Fibroblast of pulmonary artery (primary cell): ENCODE results near the gene CDH5.

ENCODE experiments used
- DNase-seq: peaks from one replicate; pipeline ENCODE4 v3.0.0-alpha.2; 2010; ENCODE audit warnings: low read depth
- H3K4me3 ChIP-seq: replicated peaks from 2 replicates; pipeline ENCODE4 v1.5.1; 2011; ENCODE audit warnings: low read depth, mild to moderate bottlenecking, control low read depth, low read length, moderate library complexity
- TF ChIP-seq, protein P1 (sequence below): IDR thresholded peaks from 2 replicates; pipeline ENCODE4 v1.5.1; 2011; ENCODE audit warnings: mild to moderate bottlenecking, control low read depth, low read length, inconsistent platforms; ENCODE audit errors: missing control alignments

The CDH5 gene

GRCh38 chr16:66430214-66430613 is 63.7 kb downstream of the CDH5 start:
- H3K4me3 ChIP-seq = no peak overlapping the region
- DNase-seq = no peak
- TF ChIP-seq, protein P1, sequence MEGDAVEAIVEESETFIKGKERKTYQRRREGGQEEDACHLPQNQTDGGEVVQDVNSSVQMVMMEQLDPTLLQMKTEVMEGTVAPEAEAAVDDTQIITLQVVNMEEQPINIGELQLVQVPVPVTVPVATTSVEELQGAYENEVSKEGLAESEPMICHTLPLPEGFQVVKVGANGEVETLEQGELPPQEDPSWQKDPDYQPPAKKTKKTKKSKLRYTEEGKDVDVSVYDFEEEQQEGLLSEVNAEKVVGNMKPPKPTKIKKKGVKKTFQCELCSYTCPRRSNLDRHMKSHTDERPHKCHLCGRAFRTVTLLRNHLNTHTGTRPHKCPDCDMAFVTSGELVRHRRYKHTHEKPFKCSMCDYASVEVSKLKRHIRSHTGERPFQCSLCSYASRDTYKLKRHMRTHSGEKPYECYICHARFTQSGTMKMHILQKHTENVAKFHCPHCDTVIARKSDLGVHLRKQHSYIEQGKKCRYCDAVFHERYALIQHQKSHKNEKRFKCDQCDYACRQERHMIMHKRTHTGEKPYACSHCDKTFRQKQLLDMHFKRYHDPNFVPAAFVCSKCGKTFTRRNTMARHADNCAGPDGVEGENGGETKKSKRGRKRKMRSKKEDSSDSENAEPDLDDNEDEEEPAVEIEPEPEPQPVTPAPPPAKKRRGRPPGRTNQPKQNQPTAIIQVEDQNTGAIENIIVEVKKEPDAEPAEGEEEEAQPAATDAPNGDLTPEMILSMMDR = no peak

GRCh38 chr16:66431760-66432159 is 65.3 kb downstream of the CDH5 start:
- TF ChIP-seq, protein P1 = no peak
- no peak for DNase-seq
- H3K4me3 ChIP-seq = no peak overlapping the region

GRCh38 chr16:66432429-66432828 is 65.9 kb downstream of the CDH5 start:
- no peak overlapping the region for H3K4me3 ChIP-seq
- no peak for DNase-seq
- TF ChIP-seq, protein P1 = no peak

DNA sequence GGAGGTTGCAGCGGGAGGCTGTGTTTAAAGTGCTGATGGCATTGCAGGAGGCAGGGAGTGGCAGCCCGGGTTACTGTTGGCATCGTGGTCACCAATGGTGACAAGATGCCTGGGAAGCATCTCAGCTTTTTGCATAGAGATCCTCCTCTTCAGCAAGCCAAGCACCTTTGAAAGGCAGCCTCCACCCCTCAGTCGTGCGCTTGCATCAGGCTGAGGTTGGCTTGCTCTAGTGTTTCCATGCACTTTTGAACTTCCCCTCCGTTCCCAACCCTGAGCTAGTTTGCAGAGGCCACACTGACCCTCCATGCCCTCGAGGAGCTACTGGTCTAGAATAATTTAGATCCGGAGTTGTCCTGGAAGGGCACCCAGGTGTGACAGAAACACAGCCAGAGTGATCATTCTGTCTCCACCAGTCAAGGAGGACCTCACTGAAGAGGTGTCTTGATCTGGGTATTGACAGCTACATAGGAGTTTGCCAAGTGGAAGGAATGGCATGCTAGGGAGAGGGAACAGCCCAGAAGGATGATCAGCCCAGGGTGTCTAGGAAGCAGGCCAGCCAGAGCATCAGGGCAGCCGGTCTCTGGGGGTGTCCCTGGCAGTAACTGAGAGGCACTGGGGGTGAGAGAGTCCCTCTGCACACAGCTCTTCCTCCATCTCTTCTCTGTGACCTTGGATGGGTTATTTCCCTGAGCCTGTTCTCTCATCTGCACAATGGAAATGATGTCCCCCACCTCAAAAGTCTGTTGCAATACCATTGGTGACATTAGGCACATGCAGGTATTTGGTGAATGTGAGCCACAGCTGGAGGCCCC is 68.3 kb downstream of the CDH5 start:
- DNase-seq = no peak
- TF ChIP-seq, protein P1 = no peak
- H3K4me3 ChIP-seq = no peak overlapping the region

- H3K4me3 ChIP-seq = no peak overlapping the region
- no peak for DNase-seq
- TF ChIP-seq, protein P1 = no peak
These were observed 69.4 kb downstream of the CDH5 start for GRCh38 chr16:66435896-66436295.

DNA sequence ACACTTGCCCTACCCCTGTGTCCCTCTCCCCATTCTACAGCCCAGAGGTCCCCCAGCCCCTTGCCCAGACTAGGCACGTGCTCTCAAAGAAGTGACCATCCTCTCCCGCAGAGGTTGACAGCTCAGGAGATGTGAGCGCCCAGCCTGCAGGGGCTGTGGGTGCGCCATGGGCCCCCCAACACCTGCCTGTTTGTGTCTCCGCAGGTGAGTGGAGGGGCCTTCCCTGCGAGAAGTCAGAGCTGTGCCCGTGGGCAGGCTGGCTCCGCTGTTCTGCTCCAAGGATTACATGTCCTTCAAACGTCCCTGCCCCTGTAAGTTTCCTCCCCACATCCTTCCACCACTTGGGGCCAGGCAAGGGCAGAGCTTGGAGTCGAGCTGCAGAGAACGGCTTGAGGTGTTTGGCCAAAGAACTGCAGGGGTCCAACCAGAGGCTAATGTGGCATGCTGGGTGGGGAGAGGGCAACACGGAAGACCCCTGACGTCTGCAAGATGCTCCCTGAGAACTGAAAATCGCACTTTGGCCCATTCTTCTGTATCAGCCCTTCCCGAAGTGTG is 71.0 kb downstream of the CDH5 start:
- H3K4me3 ChIP-seq = no peak overlapping the region
- DNase-seq = no peak
- TF ChIP-seq, protein P1 = no peak
